NCI-H2227 (cell line): ENCODE results near the gene FUT3.
"Not testable (repeated sequence)": the region's sequence is repeated elsewhere in the genome, so short reads cannot be mapped to it uniquely, and the experiment has no call there.

Source experiments
- DNase-seq: peaks from one replicate; lab custom pipeline; 2025; ENCODE audit not compliant: unreplicated experiment; lab: John Stamatoyannopoulos, UW

FUT3 gene

DNA sequence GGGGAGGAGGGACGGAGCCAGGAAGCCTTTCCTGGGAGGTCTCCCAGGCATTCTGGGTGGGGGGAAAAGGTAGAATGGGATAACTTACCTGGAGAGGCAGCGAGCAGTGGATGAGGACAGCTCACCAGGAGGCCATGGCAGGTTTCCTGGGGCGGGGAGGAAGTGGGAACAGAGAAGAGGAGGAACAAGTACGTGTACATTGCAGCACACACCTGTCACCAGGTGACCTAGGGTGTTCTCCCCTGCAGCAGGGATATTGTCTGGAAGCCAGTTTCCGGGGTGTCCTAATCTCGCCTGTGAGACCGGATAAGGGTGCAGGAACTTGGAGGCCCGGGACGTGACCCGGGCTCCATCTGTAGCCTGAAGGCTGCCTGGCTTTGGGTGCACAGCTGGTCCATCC lies at the start of gene FUT3:
TSS of gene FUT3 (minus strand) at position 148 of the 400 bp plus-strand sequence.
- no peak for DNase-seq

DNA sequence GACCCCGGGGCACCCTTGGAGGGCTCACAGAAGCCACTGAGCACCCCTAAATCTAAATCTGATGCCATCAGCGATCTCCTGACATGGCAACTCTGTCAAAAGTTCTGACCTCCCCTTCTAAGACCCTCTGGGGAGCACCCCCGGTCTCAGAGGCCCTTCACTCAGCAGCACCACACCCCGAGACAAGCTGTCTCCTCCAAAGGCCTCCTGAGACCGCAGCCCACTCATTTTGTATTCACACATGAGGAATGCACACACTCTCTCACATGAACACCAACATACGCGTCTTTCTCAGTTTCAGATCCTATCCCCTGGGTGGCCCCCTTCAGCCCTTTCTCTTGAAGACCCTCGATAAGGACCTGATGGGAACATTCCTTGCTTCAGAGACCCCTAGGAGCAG lies 49.7 kb upstream of the FUT3 start:
- DNase-seq: no peak

DNA sequence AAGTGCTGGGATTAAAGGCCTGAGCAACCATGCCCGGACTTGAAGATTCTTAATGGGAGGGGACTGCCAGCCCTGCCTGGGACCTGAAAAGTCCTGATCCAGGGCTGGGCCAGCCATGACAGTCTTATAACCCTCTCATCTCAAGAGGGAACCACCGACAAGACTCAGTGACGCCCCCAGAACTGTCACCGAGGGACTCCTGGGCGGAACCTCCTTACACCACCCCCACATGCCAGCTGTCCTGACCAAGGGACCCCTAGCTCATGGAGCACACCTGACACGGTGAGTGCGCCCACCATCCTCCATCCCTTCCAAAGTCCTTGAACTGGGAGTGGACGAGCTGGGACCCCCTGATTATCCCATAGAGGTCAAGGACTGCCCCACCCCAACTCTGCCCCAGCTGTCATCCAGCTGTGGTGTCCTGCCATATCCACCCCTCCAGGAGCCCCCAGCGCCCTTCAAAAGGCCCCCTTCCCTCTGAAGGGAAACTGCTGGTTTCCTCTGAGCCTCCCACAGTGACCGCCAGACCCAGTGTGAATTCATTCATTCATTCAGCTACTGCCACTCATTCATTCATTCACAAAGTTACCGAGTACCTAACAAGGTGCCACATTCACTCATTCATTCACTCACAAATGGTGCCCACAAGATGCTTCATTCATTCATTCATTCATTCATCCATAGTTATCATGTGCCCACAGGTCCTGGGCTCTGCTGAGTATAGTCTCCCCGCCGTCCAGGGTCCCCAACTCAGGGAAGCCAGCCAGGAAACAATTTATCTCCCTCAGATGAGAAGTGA lies 48.7 kb upstream of the FUT3 start:
- DNase-seq: no peak

DNA sequence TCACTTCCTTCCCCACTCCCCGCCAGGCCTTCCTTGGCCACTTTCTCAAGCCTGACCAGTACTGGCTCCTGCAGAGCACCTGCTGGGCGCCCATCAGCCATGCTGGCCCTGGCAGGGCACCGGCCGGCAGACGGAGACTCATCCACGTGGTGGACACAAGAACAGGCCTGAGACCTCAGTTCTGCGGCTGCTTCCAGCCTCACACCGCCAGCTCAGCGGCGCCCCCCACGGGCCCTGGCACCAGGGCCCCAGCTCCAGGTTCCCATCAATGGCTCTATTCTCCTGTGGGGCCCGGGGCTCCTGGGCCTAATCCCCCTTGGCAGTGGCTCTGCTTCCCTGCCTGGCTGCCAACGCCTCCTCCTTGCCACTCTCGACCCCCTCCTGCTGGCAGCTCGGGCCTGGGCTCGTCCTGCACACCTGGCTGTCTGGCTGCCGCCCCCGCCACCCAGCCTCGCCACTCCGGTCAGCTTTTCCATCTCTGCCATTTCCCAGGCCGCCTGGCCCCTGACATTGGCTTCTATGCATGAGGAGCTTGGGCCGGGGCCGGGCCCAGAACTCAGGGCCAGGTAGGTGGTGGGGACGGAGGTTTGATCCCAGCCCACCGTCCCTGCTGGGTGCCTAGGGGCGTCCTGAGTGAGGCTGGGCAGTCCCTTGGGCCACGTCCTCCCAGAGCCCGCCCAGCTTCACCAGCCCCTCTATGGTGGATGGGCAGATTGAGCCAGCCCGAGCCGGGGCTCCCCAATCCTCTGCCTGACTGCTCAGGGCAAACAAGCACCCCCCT lies 46.1 kb upstream of the FUT3 start:
- DNase-seq: no peak

DNA sequence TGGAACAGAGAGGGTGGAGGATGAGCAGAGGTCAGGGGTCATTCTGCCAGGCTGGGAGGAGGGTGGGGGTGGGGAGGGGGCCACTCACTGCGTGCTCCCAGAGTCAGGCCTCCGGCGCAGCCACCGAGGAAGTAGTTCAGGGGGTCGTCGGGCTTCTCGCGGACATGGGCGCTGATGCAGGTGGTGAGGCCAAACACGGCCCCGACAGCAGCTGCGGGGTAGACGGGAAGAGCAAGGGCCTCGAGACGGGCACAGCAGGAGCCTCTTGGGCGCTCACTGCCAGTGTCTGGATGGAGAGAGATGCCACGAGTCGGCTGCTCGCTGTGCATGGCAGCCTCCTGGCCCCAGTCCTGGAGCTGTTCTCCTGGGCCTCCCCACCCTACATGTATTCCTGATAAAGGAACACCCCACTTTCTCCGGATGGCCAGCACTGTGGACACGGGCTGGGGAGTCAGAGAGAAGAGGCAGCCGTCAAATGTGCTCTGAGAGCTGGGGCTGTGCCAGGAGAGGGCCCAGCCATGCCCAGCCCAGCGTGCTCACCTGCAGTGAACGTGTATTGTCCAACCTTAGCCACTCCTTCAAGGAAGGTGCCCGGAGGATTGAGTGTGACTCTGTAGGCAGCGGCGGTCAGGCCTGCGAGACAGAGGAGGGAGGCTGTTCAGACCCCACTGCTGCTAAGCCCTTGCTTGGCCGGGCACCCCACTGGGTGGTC lies 45.3 kb upstream of the FUT3 start:
- no peak for DNase-seq

DNA sequence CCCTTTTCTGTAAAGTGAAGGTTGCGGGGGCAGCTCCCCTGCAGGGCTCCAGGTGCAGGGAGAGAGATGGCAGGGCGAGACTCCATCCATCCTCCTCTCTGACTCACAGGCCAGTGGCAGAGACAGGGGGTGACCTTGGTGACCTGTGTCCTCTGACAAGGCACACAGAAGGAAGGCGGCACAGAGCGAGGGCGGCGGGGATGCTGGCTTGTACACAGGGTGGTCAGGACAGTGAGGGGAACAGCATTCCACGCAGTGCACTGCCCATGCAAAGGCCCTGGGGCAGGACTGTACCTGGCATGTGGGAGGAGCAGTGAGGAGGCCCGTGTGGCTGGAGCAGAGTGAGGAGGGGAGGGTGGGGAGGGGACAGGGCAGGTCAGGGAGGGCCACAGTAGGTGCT lies 44.6 kb upstream of the FUT3 start:
- DNase-seq: no peak

DNA sequence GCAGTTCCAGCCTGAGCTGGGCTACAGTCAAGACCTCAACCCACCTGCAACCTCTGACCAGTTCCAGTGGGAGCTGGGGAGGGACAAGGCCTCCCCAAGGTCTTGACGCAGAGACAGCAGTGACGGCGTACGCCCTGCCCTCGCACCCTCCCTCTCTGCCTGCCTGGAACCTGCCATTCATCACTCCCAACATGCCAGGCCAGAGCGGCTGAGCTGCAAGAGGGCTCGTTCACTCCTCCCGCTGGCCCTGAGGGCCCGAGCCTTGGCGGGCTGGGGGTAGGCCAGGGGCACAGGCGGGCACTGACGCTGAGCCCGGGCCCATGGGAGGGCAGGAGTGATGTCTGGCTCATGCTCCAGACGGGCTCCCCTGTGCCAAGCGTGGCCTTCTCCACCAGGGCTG lies 44.2 kb upstream of the FUT3 start:
- DNase-seq: no peak

DNA sequence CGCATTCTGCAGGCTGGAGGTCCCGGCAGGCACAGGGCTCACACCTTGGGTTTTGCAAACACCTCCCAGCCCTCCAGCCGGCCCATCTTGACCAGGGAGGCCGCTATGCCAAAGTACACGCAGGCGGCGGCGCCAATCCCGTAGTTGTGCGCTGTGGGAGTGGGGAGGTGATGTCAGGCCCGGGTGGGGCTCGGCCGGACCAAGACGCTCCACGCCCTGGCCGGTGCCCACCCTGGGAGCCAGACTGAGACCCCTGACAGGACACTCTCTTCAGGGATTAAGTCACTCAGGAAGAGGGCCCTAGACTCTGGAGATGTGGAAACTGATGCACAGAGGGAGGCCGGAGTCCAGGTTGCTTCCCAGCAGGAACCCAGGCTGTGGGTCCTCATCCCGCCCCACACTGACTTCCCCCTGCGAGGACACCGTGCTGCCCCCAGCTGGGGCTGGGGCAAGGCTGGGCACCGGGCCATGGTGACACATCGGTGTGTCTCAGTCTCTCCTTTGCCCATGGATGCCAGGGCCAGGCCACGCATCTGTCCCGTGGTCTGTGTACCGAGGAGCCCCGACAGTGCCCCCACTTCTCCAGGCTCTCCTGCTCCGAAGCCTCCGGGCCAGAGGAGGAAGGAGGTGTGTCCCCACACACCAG lies 43.6 kb upstream of the FUT3 start:
- DNase-seq: no peak

DNA sequence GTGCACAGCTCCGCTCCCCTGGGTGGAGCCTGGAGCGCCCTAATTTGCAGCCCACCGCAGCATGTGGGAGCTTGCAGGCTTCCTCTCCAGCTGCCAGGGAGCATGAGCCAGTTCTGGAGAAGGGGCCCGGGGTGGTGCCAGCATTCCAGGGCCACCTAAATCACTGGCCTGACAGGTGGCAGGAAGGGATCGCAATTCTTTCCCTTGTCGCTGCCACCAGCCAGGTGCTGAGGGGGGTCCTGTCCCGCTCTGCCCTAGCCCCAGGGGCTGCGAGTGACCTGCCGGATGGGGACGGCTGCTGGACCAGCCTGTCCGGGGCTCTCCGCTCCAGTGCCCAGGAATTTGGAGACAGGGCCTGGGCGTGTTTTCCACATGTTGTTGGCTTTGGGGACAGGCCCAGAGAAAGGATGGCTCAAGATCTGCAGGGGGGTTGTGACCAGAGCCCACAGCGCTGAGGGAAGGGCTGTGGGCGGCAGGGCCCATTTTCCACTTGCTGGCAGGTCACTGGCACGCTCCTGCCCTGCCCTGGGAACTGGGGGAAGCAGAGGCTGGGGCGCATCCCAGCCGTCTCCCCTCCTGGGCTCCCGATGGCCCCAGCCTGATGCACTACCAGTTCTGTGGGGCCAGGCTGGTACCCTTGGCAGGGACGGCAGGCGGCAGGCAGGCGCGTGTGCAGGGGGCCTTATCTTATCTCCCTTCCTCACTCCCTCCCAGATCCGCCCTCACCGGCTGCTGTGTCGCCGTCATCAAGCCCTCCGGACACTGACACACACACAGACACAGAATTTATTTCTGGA lies 42.9 kb upstream of the FUT3 start:
- DNase-seq: no peak

DNA sequence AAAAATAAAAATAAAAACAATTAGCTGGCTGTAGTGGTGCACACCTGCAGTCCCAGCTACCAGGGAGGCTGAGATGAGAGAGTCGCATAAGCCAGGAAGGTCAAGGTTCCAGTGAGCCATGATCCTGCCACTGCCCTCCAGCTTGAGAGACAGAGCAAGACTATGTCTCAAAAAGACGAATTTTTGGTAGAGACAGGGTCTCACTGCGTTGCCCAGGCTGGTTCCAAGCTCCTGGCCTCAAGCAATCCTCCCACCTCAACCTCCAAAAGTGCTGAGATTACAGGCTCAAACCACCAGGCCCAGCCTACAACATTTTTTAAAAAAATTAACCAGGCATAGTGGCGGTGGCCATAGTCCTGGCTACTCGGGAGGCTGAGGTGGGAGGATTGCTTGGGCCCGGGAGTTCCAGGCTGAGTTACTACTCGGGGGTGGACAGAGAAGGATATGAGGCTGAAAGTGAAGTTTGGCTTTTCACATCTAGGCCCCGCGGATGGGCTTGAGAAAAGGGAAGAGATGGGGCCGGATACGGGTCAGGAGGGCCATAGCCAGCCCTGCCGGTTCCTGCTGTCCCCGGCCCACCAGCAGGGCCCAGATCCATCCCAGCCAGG lies 42.2 kb upstream of the FUT3 start:
- DNase-seq: no peak

DNA sequence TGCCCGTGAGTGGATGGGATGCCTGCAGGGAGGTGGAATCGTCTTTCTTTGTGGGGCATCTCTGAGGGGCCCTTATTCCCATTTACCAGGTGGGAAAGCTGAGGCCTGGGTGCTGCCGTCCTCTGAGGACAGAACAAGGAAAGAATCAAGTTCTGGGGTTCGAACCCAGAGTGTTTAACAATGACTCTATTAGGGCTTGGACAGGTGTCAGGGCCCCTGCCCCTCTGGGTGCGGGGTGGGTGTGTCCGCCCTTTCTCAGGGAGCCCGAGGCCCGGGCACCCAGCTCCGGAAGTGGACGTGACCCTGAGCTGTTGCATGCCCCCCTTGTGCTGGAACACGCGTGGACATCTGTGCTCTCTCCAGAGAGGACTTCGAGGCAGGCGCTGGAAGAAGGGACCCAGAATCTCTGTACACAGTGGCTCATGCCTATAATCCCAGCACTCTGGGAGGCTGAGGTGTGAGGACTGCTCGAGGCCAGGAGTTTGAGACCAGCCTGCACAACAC lies 41.6 kb upstream of the FUT3 start:
- DNase-seq: no peak

DNA sequence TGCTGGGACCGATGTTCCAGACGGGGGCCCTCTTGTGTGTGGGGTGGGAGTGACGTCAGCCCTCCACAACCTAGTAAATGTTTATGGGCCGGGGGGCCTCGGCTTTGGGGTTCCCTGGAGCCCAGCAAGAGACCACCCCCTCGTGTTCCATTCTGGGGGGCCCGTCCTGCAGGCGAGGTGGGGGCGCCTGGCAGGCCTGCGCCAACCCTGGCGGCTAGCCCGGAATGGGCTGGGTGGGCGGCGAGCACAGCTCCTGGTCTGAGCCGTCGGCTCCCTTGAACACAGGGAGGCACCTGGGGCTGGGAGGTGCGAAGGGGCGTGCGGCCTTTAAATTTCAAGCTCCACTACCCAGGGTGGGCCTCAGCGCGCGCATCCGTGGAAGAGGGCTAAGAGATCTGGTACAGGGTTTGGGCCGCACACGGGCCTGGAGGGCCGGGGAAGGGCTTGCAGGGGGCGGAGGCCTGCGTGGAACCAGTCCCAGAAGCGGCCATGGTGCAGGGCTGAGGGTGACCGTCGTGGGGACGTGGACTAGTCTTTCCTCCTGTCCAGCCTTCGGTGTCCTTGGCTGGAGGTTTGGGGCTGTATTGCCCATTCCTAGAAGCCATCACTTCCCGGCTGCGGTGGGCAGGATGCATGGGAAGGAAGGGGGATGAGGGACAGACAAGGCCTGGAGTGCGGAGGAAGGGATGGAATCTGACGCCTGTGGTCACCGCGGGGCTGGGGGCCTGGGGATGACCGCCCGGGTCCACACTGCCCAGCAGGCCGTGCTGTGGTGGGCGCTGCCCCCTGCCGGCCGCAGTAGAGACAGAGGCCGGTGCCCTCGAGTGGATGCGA lies 40.9 kb upstream of the FUT3 start:
- peak; percentile 24 for DNase-seq

DNA sequence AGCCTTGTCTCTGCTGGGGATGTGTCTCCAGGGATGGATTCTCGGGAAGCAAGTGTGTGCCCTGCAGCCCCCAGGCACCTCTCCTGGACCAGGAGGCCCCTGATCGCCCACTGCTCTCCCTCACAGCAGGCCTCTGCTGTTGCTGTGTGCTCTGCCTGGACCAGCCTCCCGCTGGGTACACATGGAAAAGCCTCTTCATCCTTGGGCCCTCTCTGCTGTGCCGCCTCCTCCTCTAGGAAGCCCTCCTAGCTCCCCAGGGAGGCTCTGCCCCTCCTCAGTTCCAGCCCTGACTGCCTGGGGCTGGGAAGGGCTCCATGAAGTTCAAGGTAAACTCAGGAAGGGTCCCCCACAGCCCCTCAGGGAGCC lies 40.3 kb upstream of the FUT3 start:
- DNase-seq: no peak

DNA sequence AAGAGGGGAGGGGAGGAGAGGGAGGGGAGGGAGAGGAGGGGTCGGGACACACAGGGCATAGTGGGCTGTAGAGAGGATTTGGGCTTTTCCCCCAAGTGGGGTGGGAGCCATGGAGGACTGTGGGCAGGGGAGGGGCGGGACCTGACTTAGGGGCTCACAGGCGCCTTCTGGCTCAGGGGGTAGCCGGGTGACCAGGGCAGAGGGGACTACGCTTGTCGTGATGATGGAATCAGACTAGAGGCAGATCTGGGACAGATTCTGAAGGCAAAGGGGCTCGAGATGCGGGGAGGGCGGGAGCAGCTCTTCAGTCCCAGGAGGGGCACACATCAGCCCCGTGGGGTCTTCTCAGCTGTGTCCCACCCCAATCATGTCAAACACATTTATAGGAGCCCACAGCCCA lies 38.9 kb upstream of the FUT3 start:
- DNase-seq: no peak

DNA sequence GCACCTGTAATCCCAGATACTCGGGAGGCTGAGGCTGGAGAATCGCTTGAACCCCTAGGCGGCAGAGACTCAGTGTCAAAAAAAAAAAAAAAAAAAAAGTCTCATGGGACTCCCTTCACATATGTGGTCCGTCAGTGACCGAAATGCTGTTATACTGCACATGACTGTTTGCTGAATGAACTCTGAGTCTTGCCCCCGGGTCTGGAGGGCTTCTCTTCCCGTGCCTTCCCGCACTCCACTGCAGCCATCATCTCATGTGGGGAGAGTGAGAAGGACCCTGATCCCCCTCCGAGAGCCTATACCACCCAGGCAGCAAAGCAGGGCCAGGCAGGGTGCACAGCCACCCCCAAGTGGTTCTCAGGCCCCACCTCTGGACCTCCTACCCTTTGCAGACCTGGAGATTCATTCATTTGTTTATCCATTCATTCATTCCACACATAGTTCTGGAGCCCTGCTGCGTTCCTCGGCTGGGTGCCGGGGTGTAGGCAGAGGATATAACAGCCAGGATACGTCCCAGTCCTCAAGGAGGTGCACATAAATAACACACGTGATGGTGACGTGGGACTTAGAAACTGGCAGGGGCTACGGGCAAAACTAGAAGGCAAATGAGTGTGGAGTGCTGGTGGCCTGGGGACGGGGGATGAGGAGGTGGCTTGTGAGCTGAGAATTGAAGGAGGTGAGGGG lies 38.2 kb upstream of the FUT3 start:
- no peak for DNase-seq

DNA sequence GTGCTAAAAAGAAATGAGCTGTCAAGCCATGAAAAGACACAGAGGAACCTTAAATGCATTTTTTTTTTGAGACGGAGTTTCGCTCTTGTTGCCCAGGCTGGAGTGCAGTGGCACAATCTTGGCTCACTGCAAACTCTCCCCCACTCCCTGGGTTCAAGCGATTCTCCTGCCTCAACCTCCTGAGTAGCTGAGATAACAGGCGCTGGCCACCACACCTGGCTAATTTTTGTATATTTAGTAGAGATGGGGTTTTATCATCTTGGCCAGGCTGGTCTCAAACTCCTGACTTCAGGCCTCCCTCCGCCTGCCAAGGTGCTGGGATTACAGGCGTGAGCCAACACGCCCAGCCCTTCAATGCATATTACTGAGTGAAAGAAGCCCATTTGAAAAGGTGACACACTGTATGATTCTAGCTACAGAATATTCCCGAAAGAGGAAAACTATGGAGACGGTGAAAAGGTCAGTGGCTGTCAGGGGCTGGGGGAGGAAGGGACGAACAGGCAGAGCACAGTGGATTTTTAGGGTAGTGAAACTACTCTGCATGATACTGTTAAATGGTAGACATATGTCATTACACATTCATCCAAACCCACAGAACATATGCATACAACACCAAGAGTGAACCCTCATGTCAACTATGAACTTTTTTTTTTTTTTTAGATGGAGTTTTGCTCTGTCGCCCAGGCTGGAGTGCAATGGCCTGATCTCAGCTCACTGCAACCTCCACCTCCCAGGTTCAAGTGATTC lies 33.0 kb upstream of the FUT3 start:
- not testable (repeated sequence) for DNase-seq

DNA sequence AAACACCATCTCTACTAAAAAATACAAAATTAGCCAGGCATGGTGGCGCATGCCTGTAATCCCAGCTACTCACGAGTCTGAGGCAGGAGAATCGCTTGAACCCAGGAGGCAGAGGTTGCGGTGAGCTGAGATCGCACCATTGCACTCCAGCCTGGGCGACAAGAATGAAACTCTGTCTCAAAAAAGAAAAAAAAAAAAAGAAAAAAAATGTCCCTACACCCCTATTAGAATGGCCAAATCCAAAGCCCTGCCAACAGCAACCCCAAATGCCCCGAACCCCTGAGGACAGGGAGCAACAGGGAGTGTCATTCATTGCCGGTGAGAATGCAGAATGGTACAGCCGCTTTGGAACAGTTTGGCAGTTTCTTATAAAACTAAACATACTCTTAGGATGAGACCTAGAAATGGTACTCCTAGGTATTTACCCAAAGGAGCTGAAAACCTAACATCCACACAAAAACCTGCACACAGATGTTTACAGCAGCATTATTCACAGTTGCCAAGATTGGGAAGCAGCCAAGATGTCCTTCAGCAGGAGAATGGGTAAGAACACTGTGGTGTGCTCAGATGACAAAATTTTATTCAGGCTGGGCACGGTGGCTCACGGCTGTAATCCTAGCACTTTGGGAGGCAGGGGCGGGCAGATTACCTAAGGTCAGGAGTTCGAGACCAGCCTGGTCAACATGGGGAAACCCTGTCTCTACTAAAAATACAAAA lies 32.1 kb upstream of the FUT3 start:
- DNase-seq: not testable (repeated sequence)
